HUES48 (cell line): ENCODE results near the gene KCTD4.

Experiments
- H3K27ac ChIP-seq: one replicate; pipeline ENCODE4 v1.7.0; 2013; ENCODE audit warnings: low read depth, low read length, inconsistent platforms
- H3K27me3 ChIP-seq: 2 replicates; pipeline ENCODE4 v1.6.1; 2013; ENCODE audit warnings: mild to moderate bottlenecking, low read length; ENCODE audit not compliant: control insufficient read depth, insufficient read depth
- H3K36me3 ChIP-seq: 2 replicates; pipeline ENCODE4 v1.6.1; 2013; ENCODE audit warnings: low read length; ENCODE audit not compliant: control insufficient read depth, insufficient read depth
- H3K4me1 ChIP-seq: 2 replicates; pipeline ENCODE4 v1.6.1; 2013; ENCODE audit warnings: mild to moderate bottlenecking, low read length; ENCODE audit not compliant: control insufficient read depth, insufficient read depth
- H3K4me3 ChIP-seq: 2 replicates; pipeline ENCODE4 v1.5.1; 2013; ENCODE audit warnings: mild to moderate bottlenecking, low read depth, low read length
- H3K9ac ChIP-seq: 2 replicates; pipeline ENCODE4 v1.6.1; 2013; ENCODE audit warnings: mild to moderate bottlenecking, low read depth, low read length, moderate library complexity
- H3K9me3 ChIP-seq: 2 replicates; pipeline ENCODE4 v1.6.1; 2013; ENCODE audit warnings: low read length; ENCODE audit not compliant: control insufficient read depth, insufficient read depth

Gene KCTD4

DNA sequence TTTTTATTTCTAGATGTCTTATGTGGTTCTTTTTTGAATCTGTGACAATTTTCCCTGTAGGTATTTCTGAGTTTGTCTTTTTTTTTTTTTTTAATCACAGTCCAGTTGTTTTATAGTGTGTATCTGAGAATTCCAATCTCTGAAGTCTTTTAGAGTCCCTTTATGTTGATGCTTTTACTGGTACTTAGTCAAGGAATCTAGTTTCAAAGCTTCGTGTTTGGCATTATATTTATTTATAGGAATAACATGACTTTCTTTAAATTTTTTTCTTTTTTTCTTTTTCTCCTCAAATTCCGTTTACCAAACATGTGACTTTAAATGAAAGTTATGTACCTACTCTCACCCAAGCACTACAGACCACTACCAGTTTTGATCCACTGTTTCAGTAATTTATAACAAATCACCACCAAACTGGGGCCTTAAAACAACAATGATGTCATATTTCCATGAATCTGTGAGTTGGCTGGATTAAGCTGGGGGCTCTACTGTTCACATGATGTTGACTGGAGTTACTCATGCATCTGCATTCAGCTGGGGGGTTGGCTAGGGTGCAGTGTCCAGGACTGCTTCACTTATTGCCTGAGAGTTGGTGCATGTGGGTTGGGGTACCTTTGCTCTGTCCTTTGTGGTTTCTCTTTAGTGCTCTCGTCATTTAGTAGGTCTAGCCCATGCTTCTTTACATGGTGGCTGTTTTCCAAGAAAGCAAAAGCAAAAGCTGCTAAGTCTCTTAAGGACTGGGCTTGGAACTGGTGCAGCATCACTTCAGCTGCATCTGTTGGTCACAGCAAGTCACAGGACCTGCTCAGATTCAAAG is 22.3 kb downstream of the KCTD4 start:
- peaks cover 6% of the 10 kb centered on the region; the same call in 1 of the 2 replicates for H3K36me3 ChIP-seq
- no peak overlapping the region for H3K9ac ChIP-seq
- no peak overlapping the region for H3K27ac ChIP-seq
- H3K9me3 ChIP-seq: no peaks in the 10 kb centered on the region
- H3K4me3 ChIP-seq: no peak overlapping the region
- H3K4me1 ChIP-seq: no peaks in the 10 kb centered on the region
- no peaks in the 10 kb centered on the region for H3K27me3 ChIP-seq

DNA sequence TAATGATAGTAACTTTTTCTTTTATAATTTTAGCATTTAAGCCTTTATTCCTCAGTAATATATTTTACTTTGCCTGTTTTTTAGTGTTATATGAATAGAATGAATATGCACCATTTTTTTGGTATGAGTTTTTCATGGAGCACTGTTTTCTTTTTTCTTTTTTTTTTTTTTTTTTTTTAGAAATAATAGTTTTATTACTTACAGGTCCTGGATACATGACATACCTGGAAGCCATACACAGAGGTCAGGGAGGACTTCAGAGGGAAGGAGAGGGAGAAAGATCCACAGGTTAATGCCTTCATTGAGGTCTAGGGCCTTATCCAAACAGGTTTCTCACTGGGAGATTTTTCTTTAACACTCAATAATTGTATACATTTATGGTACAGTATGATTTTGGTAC is 26.4 kb downstream of the KCTD4 start:
- Histone ChIP-seq H3K27me3 (no peaks in the 10 kb centered on the region), H3K27ac (no peak overlapping the region), H3K4me1 (no peaks in the 10 kb centered on the region), H3K36me3 (peaks cover 6% of the 10 kb centered on the region; the same call in 1 of the 2 replicates), H3K9me3 (no peaks in the 10 kb centered on the region), H3K9ac (no peak overlapping the region), H3K4me3 (no peak overlapping the region)

DNA sequence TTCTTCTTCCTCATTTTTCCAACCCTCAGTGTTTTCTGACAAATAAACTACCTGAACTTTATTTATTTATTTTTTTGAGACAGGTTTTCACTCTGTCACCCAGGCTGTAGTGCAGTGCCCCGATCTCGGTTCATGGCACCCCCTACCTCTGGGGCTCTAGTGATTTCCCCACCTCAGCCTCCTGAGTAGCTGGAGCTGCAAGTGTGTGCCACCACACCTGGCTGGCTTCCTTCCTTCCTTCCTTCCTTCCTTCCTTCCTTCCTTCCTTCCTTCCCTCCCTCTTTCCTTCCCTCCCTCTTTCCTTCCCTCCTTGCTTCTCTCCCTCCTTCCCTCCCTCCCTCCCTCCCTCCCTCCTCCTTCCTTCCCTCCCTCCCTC is 32.3 kb downstream of the KCTD4 start:
- H3K27ac ChIP-seq: no peak overlapping the region
- no peak overlapping the region for H3K4me3 ChIP-seq
- no peaks in the 10 kb centered on the region for H3K9me3 ChIP-seq
- no peaks in the 10 kb centered on the region for H3K4me1 ChIP-seq
- H3K36me3 ChIP-seq: peaks cover 14% of the 10 kb centered on the region; the same call in 1 of the 2 replicates
- H3K27me3 ChIP-seq: no peaks in the 10 kb centered on the region
- no peak overlapping the region for H3K9ac ChIP-seq

DNA sequence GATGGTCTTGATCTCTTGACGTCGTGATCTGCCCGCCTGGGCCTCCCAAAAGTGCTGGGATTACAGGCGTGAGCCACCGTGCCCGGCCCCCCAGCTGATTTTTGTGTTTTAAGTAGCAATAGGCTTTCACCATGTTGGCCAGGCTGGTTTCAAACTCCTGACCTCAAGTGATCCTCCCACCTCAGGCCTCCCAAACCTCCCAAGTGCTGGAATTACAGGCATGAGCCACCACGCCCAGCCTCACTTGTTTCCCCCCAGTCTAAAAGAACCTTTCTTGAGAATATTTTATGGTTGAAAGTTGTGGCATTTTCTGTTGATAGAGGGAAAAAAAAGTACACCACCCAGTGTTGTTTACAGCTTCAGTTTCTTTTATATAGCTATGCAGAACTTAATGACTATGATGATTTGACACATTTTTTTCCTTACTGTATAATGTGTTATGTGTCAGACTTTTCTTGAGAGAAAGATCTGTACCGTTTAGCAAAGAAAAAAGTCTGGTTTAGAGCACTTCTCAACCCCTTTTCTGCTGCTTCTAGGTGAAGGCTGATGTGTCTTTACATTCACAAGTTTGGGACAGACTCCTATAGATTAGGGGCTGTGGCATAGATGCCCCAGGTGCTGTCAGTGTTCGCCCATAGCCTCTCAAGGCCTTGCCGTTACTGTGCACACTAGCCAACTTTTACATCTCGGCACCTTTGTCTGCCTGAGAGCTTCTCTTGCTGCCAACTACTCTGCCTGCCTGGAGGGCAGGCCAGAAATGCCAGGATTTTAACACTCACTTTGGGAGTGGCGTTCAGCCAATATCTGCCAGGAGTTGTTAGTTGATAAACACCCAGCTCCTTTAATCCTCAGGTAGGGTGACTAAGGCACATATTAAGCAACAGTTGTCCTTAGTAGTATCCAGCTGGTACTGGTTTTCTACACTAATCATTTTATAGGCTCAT is 33.0 kb downstream of the KCTD4 start:
- Histone ChIP-seq H3K4me1 (no peaks in the 10 kb centered on the region), H3K36me3 (peaks cover 14% of the 10 kb centered on the region; the same call in 1 of the 2 replicates), H3K27ac (no peak overlapping the region), H3K9me3 (no peaks in the 10 kb centered on the region), H3K4me3 (no peak overlapping the region), H3K27me3 (no peaks in the 10 kb centered on the region), H3K9ac (no peak overlapping the region)

- H3K4me1 ChIP-seq: no peaks in the 10 kb centered on the region
- no peaks in the 10 kb centered on the region for H3K9me3 ChIP-seq
Measured at GRCh38 chr13:45166858-45167257, 34.0 kb downstream of the KCTD4 start.

GRCh38 chr13:45162821-45163220 is 38.0 kb downstream of the KCTD4 start:
- Histone ChIP-seq H3K27me3 (no peaks in the 10 kb centered on the region), H3K27ac (no peak overlapping the region), H3K4me1 (no peaks in the 10 kb centered on the region), H3K36me3 (peaks cover 17% of the 10 kb centered on the region; the same call in 1 of the 2 replicates), H3K4me3 (no peak overlapping the region), H3K9me3 (no peaks in the 10 kb centered on the region), H3K9ac (no peak overlapping the region)

More at GRCh38 chr13:45166858-45167257, 34.0 kb downstream of the KCTD4 start:
- Histone ChIP-seq H3K27ac (no peak overlapping the region), H3K4me3 (no peak overlapping the region), H3K27me3 (no peaks in the 10 kb centered on the region), H3K9ac (no peak overlapping the region), H3K36me3 (peaks cover 14% of the 10 kb centered on the region; the same call in 1 of the 2 replicates)

DNA sequence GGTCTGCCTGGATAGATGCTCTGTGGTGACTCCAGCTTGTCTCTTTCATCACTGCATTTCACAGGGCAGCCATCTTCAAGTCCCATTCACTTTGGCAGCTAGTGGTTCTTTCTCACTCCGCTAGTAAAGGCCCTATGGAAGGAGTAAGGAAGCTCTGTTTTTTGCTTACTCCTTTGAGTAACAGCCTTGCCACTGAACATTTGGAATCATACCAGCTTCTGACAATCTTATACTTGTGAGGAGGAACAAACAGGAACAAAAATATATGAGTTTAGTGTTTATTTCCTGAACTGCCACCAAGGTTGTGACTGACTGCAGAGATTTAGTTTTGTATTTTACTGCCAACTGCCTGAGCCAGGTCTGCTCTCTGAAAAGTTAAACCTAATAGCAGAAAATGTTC is 38.7 kb downstream of the KCTD4 start:
- H3K27me3 ChIP-seq: no peaks in the 10 kb centered on the region
- peaks cover 17% of the 10 kb centered on the region; the same call in 1 of the 2 replicates for H3K36me3 ChIP-seq
- H3K4me1 ChIP-seq: no peaks in the 10 kb centered on the region
- no peak overlapping the region for H3K4me3 ChIP-seq
- H3K9ac ChIP-seq: no peak overlapping the region
- no peaks in the 10 kb centered on the region for H3K9me3 ChIP-seq
- H3K27ac ChIP-seq: no peak overlapping the region

- H3K36me3 ChIP-seq: peaks cover 26% of the 10 kb centered on the region
- H3K9ac ChIP-seq: no peak overlapping the region
- no peak overlapping the region for H3K27ac ChIP-seq
- no peak overlapping the region for H3K4me3 ChIP-seq
- H3K4me1 ChIP-seq: no peaks in the 10 kb centered on the region
- H3K9me3 ChIP-seq: no peaks in the 10 kb centered on the region
- no peaks in the 10 kb centered on the region for H3K27me3 ChIP-seq
Measured at GRCh38 chr13:45156565-45157361, 44.1 kb downstream of the KCTD4 start.

DNA sequence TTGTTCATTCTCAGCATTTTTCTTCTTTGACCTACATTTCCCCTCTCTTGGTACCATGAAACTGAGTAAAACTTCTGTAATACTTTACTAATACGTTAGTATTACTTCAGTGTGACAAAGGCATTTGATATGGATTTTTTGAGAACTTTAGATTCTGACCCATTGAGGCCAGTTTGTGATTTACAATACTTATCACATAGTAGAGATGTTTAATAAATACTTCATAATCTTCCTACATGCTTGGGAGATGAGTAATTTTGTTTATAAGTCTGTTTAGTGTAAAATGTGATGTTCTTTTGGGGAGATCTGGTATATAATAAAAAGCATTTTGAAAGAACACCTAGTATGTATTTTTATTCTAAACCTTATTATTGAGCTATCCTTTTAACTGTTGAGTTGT is 50.9 kb downstream of the KCTD4 start:
- Histone ChIP-seq H3K36me3 (peaks cover 20% of the 10 kb centered on the region), H3K27me3 (no peaks in the 10 kb centered on the region), H3K27ac (no peak overlapping the region), H3K4me1 (peaks cover 4% of the 10 kb centered on the region; the same call in 1 of the 2 replicates), H3K4me3 (no peak overlapping the region), H3K9me3 (no peaks in the 10 kb centered on the region), H3K9ac (no peak overlapping the region)

DNA sequence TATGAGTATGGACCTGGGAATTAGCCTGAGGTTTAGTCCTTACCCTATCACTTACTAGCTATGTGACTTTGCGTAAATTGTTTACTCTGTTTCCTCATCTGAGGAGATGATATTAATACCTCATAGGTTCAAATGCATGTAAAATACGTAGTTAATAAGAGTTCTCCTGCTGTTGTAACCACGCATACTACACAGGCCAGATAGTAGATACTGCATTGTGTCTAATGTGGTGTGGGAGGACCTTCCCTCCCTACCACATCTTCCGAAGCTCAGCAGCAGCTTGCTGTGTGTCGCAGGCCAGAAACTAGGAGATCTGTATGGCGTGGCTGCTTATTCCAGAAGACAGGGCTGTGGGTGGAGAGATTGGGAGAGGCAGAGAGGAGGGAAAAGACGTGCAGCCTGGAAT is 57.5 kb downstream of the KCTD4 start:
- no peak overlapping the region for H3K9ac ChIP-seq
- no peak overlapping the region for H3K27ac ChIP-seq
- H3K27me3 ChIP-seq: no peaks in the 10 kb centered on the region
- H3K9me3 ChIP-seq: no peaks in the 10 kb centered on the region
- H3K36me3 ChIP-seq: peaks cover 22% of the 10 kb centered on the region
- no peak overlapping the region for H3K4me3 ChIP-seq
- H3K4me1 ChIP-seq: peaks cover 4% of the 10 kb centered on the region; the same call in 1 of the 2 replicates
